Thoracic aorta (tissue), 2 donors: ENCODE results near the gene VPS4A. TPM values are rescaled to one million over a fixed set of nuclear protein-coding genes. Genes with fewer than 3 reads are reported as not detected.

ENCODE experiments used
- ATAC-seq: fragments of 150-250 bp; one replicate; pipeline ENCODE4 v1.8.0; 2017; ENCODE audit warnings: low read depth; ENCODE audit not compliant: insufficient number of reproducible peaks, low FRiP score
- DNase-seq: peaks from one replicate; pipeline ENCODE4 v3.0.0-alpha.2; 2020; ENCODE audit warnings: low spot score
- H3K27ac ChIP-seq, 2 donors: fragments of 200-600 bp; sonication (generic); 1 replicate in 1 of 2; 2 replicates in 1 of 2; pipeline ENCODE4 v1.5.1; 2016; ENCODE audit warnings: mild to moderate bottlenecking in 2 of 2, moderate library complexity in 2 of 2
- H3K27me3 ChIP-seq: fragments of 200-600 bp; sonication (generic); replicated peaks from 2 replicates; pipeline ENCODE4 v1.6.0; 2016; ENCODE audit warnings: mild to moderate bottlenecking; ENCODE audit not compliant: insufficient read depth
- H3K36me3 ChIP-seq: fragments of 200-600 bp; sonication (generic); one replicate; pipeline ENCODE4 v1.5.1; 2016
- H3K4me1 ChIP-seq, 2 donors: fragments of 200-600 bp; sonication (generic); 1 replicate in 1 of 2; 2 replicates in 1 of 2; pipeline versions ENCODE4 v1.5.1 to v1.6.0; 2016; ENCODE audit warnings: low read depth in 2 of 2, mild to moderate bottlenecking in 1 of 2; ENCODE audit not compliant: control insufficient read depth in 1 of 2
- H3K4me3 ChIP-seq: fragments of 200-600 bp; sonication (generic); 2 replicates; pipeline ENCODE4 v1.5.1; 2016; ENCODE audit warnings: mild to moderate bottlenecking
- H3K9me3 ChIP-seq: fragments of 200-600 bp; sonication (generic); 2 replicates; pipeline ENCODE4 v1.5.1; 2016
- total RNA-seq, 2 donors: library from RNA; depleted of rRNA; stranded (reverse); fragments of >200 nt; gene quantifications; one replicate each; pipeline versions ENCODE4 v1.1.0 to v1.2.3, GENCODE V29; 2016
- TF ChIP-seq, protein P1 (sequence below): fragments of 200-600 bp; sonication (generic); IDR thresholded peaks from one replicate; pipeline ENCODE4 v1.5.1; 2019; ENCODE audit warnings: antibody characterized with exemption

The VPS4A gene
- total RNA-seq, 2 donors from 2014 or later, result 26.3 to 38.5 TPM

DNA sequence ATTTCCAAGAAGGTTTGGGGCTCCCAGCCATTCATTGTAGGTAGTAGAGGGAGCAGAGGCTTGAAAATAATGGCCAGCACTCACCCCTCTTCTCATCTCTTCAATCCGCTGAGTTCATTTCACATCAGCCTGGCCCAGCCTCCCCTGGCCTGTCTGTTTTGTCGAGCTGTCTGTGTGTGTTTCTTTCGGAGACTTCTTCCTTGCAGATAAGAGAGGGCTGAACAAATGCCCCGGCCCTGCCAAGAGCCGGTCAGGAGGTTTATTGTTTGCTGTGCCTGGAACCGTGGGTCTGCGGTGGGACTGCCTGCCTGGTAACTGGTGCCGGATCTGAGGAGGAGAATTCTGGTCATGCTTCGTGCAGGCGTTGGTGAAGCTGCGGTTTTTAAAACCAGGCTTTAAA, 3.4 kb downstream of the VPS4A start:
- TF ChIP-seq, protein P1, sequence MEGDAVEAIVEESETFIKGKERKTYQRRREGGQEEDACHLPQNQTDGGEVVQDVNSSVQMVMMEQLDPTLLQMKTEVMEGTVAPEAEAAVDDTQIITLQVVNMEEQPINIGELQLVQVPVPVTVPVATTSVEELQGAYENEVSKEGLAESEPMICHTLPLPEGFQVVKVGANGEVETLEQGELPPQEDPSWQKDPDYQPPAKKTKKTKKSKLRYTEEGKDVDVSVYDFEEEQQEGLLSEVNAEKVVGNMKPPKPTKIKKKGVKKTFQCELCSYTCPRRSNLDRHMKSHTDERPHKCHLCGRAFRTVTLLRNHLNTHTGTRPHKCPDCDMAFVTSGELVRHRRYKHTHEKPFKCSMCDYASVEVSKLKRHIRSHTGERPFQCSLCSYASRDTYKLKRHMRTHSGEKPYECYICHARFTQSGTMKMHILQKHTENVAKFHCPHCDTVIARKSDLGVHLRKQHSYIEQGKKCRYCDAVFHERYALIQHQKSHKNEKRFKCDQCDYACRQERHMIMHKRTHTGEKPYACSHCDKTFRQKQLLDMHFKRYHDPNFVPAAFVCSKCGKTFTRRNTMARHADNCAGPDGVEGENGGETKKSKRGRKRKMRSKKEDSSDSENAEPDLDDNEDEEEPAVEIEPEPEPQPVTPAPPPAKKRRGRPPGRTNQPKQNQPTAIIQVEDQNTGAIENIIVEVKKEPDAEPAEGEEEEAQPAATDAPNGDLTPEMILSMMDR, result no peak
- ATAC-seq, result no peak
- H3K4me3 ChIP-seq, result no peak overlapping the region
- H3K9me3 ChIP-seq, result no peaks in the 10 kb centered on the region
- no peaks in the 10 kb centered on the region for H3K27me3 ChIP-seq
- H3K27ac ChIP-seq, result no peak overlapping the region
- H3K4me1 ChIP-seq, result peaks cover 17 to 19% of the 10 kb centered on the region in 2 donors
- no peak for DNase-seq
- peaks cover 33% of the 10 kb centered on the region for H3K36me3 ChIP-seq

- Histone ChIP-seq H3K27me3 (no peaks in the 10 kb centered on the region), H3K4me3 (no peak overlapping the region), H3K36me3 (peaks cover 44% of the 10 kb centered on the region), H3K27ac (no peak overlapping the region), H3K4me1 (peaks cover 14% of the 10 kb centered on the region in 2 donors), H3K9me3 (no peaks in the 10 kb centered on the region)
- TF ChIP-seq, protein P1, result no peak
- no peak for ATAC-seq
- no peak for DNase-seq
Observed at GRCh38 chr16:69315486-69316311, 4.5 kb downstream of the VPS4A start.

DNA sequence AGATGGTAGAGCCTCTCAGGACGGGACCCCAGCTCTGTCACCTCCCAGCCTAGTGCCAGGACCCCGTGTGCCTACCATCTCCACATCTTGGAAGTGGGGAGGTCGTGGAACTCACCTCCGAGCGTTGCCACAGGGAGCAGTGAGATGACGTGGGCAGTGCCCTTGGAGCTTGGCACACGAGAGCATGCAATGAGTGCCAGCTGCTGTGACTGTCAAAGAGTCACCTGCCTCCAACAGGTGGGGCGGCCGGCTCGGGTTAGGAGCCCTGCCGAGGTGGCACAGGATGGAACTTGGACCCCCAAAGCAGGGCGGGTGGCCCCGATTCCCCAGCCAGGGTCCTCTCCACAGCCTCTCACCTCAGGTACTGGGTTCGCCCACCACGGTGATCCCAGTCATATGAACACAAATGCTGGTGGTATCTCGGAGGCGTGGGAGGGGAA, 5.5 kb downstream of the VPS4A start:
- Histone ChIP-seq H3K4me3 (no peak overlapping the region), H3K27ac (no peak overlapping the region), H3K36me3 (peaks cover 53% of the 10 kb centered on the region), H3K9me3 (no peaks in the 10 kb centered on the region), H3K27me3 (no peaks in the 10 kb centered on the region), H3K4me1 (peaks cover 14% of the 10 kb centered on the region in 2 donors)
- ATAC-seq (no peak), DNase-seq (no peak)
- TF ChIP-seq, protein P1, result no peak

GRCh38 chr16:69318177-69318910, 7.2 kb downstream of the VPS4A start:
- Histone ChIP-seq H3K36me3 (peaks cover 70% of the 10 kb centered on the region), H3K27ac (no peak overlapping the region)

GRCh38 chr16:69318911-69319289, 7.8 kb downstream of the VPS4A start:
- H3K36me3 ChIP-seq, result peaks cover 74% of the 10 kb centered on the region
- H3K27ac ChIP-seq, result no peak overlapping the region
- TF ChIP-seq, protein P1, result no peak
- ATAC-seq (no peak), DNase-seq (no peak)
- peaks cover 0 to under 1% of the 10 kb centered on the region in 2 donors for H3K4me1 ChIP-seq
- H3K9me3 ChIP-seq, result no peaks in the 10 kb centered on the region
- no peaks in the 10 kb centered on the region for H3K27me3 ChIP-seq
- no peak overlapping the region for H3K4me3 ChIP-seq

More at GRCh38 chr16:69318177-69318910, 7.2 kb downstream of the VPS4A start:
- Histone ChIP-seq H3K4me3 (no peak overlapping the region), H3K27me3 (no peaks in the 10 kb centered on the region), H3K4me1 (peaks cover 0 to under 1% of the 10 kb centered on the region in 2 donors), H3K9me3 (no peaks in the 10 kb centered on the region)
- no peak for DNase-seq
- TF ChIP-seq, protein P1, result no peak
- ATAC-seq, result no peak
